ENCODE data around the gene TENM4.
"Not testable (repeated sequence)": the region's sequence is repeated elsewhere in the genome, so short reads cannot be mapped to it uniquely, and the experiment has no call there.

The TENM4 gene

GRCh38 chr11:79200398-79201070 lies 240.3 kb downstream of the TENM4 start:
- DNase-seq: no peak

DNA sequence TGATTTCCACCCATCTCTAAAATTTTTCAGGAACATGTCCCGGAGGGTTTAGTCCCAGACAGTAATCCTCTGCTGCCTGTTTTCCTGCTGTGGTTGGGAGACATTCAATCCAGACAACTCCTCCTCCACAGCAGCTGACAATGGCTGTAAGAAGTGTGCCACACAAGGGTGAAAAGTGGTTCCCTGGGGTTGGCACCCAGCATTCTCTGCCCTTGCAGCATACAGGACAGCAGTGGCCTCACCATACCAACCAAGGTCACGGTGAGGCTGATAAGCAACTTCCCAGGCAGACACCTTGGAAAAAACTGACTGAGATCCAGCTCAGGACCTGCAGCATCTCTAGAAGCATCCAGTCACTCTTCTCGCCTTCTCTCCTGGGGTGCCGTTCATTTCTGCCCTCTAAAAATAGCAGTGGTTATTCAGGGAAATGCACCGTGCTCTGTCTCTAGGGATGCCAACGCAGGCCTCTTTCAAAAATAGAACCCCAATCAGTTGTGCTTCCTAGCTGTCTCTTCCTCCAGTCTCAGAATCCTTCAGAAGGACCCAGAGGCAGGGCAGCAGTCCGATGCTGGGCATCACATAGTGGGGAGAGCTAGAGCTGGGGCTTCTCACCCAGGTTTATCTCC lies 241.0 kb downstream of the TENM4 start:
- no peak for DNase-seq

- no peak for DNase-seq
These were observed 242.0 kb downstream of the TENM4 start for GRCh38 chr11:79198898-79199250.

GRCh38 chr11:79198203-79198897 lies 242.5 kb downstream of the TENM4 start:
- DNase-seq: no peak

- DNase-seq: no peak
These were observed 243.9 kb downstream of the TENM4 start for GRCh38 chr11:79196950-79197349.

DNA sequence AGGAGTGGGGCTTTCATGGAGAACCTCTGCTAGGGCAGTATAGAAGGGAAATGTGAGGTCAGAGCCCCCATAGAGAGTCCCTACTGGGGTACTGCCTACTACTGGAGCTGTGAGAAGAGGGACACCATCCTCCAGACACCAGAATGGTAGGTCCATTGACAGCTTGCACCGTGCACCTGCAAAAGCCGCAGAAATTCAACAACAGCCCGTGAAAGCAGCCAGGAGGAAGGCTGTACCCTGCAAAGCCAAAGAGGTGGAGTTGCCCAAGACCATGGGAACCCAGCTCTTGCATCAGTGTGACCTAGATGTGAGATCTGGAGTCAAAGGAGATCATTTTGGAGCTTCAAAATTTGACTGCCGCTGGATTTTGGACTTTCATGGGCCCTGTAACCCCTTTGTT lies 245.6 kb downstream of the TENM4 start:
- DNase-seq: no peak

DNA sequence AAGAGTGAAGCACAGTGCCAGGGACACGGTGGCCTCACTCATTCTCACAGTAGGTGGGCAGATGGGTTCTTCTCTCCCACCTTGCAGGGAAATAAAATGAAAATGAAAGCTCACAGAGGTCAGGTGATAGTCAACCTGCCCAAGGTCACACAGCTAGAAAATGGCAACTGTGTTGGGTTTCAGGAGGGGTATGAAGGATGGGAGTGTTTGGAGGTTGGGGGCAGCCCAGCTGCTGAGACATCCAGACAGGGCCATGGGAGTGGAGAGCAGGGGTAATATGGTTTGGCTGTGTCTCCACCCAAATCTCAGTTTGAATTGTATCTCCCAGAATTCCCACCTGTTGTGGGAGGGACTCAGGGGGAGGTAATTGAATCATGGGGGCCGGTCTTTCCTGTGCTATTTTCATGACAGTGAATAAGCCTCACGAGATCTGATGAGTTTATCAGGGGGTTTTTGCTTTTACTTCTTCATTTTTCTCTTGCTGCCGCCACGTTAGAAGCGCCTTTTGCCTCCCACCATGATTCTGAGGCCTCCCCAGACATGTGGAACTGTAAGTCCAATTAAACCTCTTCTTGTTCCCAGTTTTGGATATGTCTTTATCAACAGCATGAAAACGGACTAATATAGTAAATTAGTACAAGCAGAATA lies 247.0 kb downstream of the TENM4 start:
- no peak for DNase-seq

- no peak for DNase-seq
These were observed 248.0 kb downstream of the TENM4 start for GRCh38 chr11:79192836-79193235.

- DNase-seq: not testable (repeated sequence)
These were observed 249.1 kb downstream of the TENM4 start for GRCh38 chr11:79191716-79192115.

GRCh38 chr11:79190553-79190952 lies 250.3 kb downstream of the TENM4 start:
- DNase-seq: not testable (repeated sequence)

DNA sequence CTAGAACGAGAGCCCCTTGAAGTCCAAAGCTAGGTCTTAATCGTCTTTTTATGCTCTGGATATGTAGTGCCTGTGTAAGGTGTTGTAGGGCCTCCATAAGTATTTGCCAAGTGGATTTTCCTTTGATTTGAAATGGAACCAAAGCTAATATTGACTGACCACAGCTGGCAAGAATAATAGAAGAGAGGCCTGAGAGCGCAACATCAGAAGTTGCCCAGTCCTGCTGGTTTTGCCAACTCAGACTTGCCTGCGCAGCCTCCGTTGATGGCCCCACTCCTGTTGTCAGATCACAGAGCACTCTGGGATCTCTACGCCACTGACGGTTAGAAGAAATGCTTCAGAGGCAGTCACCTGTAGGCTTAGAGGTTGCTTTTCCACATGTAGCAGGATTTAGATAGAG lies 251.2 kb downstream of the TENM4 start:
- DNase-seq: no peak

- DNase-seq: no peak
These were observed 251.8 kb downstream of the TENM4 start for GRCh38 chr11:79189055-79189454.

- DNase-seq: no peak
These were observed 254.2 kb downstream of the TENM4 start for GRCh38 chr11:79186669-79187068.

- DNase-seq: no peak
These were observed 255.5 kb downstream of the TENM4 start for GRCh38 chr11:79185351-79185750.

DNA sequence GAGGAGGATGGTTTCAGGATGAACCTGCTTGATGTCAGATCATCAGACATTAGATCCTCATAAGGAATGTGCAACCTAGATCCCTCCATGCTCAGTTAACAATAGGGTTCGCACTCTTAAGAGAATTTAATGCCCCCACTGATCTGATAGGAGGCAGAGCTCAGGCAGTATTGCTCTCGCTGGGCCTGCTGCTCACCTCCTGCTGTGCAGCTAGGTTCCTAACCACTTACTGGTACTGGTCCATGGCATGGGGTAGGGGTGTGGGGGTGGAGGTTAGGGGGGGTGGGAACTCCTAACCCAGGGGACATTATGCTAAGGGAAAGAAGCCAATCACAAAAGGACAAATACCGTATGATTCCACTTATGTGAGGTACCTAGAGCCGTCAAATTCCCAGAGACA lies 256.5 kb downstream of the TENM4 start:
- DNase-seq: no peak

DNA sequence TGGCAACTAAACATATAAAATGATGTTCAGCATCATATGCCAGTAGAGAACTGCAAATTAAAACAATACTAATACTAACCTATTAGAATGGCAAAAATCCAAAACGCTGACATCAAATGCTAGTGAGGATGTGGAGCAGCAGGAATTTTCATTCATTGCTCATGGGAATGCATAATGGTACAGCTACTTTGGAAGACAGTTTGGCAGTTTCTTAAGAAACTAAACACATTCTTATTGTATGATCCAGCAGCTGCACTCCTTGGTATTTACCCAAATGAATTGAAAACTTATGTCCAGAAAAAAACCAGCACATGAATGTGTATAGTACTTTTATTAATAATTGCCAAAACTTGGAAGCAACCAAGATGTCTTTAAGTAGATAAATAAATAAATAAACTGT lies 258.0 kb downstream of the TENM4 start:
- DNase-seq: no peak

DNA sequence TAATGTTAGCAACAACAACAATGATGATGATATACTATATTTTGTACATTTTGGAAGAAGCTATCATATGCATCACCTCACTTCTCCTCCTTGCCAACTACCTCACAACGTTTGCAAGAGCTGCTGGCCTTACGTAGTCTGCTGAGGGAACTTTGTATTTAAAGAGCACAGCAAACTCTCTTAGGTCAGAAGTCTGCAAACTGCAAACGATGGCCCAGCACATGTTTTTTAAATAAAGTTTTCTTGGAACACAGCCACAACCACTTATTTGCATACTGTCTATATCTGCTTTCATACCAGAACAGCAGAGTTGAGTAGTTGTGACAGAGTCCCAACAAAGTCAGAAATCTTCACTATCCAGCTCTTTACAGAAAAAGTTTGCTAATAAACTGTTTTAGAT lies 261.7 kb downstream of the TENM4 start:
- no peak for DNase-seq

DNA sequence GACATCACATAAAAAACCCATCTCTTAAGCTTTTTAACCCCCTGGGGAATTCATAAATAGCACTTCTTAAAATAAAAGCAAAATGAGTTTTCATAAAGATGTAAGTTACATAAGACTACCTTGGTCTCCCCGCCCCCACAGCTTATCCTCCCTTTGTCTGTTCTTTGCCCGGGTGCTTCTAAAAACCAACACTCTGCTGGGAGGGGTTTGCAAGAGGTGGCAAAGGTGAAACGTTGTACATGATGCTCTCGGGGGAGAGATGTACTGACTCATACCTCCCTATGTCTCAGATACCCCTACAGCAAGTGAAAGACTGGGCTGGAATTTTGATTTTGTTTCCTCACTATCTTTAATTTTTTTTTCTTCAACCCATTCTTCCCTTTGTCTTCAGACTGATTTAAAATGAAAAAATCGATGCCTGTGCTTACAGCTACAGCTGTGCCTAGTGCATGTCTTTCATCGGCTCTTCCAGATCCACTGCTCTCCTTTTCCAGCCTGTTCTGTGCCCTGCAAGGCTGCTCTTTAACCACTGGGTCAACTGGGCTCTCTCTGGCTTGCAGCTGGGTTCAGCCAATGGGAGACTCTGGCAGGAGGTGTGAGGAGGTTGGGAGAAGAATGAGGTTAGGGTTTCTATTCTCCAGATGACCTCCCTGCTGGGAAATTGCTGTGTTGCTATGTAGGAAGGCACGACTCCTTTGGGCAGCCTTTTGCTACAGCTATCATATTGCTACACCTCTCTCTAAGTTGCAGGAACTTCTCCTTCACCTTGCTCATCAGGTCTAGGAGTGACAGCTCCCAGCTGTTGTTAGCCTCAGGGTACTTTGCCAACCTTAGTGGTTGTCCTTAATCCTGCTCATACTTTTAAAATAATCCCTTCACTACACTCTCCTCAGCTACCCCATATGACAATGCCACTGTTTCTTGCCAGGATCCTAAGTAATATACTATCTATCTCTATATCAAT lies 266.5 kb downstream of the TENM4 start:
- DNase-seq: peak; percentile 27

DNA sequence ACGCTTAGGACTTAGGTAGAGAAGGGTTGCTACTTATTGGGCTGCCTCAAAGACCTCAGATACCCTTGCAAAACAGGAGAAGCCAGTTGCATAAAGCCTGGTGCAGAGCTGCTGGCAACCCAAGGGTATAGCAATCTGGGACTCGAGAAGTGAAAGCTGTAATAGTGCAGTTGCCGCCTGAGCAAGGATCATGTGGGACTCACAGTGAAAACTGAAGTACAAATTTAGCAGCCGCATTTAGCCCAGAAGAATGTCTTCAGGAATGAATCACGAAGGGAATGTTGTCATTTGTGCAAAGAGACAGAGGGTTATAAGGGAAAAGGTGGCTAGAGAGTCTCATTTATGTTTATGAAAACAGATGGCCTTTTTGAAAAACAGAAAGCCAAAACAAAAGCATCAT lies 267.2 kb downstream of the TENM4 start:
- no peak for DNase-seq

- peak; percentile 14 for DNase-seq
These were observed 270.5 kb downstream of the TENM4 start for GRCh38 chr11:79170321-79170720.

GRCh38 chr11:79168530-79169110 lies 272.2 kb downstream of the TENM4 start:
- DNase-seq: no peak

DNA sequence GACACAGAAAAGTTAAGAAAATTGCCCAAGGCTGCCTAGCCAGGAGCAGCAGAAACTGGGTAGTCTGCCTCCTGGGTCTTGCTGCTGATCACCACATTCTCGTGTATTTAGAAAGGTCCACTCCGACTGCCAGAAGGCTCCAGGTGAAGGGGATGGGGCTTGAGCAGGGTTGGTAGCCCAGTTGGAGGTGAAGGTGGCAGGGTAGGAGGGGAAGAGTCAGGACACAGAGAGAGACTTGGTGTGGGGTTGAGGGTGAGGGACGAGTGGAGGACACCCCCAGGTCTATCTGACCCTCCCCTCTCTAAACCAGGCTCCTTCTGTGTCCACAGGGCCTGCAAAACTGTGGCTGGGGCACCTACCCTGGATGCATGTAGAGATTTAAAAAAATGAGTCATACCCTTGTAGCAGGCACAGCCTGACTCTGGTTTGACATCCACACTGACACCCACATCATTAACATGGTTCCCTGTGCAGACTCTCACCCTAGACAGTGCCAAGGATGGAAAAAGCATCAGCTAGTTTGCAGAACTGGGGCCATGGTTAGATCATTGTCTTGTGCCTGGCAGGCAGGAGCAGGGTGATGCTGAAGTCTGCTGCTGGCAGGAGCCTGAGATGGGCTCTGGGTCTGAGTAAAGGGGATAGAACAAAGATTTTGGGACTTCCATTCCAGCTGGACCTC lies 273.2 kb downstream of the TENM4 start:
- no peak for DNase-seq

Measured in NCI-H82 (cell line).